Stimulated activated CD4-positive, alpha-beta T cell treated with anti-CD3 and anti-CD28 coated beads, Interleukin-15, amount 100 ng/mL, for 48 hours (primary cell): Measurements from ENCODE around the gene PLXNA2.

Experiments
- DNase-seq, 2 donors: peaks; one replicate each; pipeline ENCODE4 v3.0.0-alpha.2; 2020; ENCODE audit warnings: low read depth in 2 of 2

PLXNA2 gene

DNA sequence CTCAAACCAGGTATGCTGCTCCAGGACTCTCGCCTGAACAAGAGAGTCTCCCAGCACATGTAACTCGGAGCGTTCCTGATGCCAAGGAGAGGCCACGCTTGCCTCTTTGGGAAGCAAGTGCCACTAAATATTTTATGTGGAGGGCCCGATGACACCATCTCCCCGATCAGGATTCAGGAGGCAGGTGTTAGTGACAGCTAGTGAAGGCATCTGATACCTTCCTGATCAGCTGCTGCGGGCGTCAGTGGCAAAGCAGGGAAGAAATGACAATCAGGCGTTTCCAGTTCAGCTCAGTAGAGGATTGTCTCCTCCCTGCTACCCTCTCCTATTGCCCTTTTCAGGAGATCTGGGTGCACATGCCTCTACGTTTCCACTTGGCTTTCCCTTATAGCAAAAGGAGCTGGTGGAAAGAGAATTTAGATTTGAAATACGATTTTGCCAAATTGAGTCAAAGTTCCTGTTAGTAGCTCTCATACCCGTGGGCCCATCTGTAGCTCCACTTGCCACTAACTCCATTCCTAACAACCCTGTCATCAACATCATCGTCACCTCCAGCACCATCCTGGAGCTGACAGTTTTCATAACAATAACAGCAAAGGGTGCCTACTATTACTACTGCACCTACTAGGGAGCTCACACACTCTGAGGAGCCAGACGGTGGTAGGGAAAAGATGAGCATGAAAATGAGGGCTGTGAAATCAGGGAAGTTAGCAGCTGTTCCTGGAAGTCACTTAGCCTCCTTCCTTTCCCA, 21.6 kb downstream of the PLXNA2 start:
- no peak for DNase-seq

DNA sequence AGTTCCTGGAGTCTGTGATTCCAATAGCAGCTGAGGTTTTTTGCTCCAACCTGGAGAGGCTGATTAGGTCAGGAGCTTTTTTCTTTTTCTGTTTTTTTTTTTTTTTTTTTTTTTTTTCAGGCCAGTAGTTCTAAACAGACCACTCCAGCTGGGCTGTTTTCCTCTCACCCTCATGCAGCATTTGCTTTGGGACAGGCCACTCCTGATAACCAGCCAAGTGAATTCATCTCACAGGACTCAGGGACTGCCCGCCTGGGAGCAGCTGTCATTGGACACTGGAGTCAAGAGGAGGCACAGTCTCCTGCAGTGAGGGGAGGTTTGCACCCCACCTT, 22.9 kb downstream of the PLXNA2 start:
- no peak for DNase-seq

DNA sequence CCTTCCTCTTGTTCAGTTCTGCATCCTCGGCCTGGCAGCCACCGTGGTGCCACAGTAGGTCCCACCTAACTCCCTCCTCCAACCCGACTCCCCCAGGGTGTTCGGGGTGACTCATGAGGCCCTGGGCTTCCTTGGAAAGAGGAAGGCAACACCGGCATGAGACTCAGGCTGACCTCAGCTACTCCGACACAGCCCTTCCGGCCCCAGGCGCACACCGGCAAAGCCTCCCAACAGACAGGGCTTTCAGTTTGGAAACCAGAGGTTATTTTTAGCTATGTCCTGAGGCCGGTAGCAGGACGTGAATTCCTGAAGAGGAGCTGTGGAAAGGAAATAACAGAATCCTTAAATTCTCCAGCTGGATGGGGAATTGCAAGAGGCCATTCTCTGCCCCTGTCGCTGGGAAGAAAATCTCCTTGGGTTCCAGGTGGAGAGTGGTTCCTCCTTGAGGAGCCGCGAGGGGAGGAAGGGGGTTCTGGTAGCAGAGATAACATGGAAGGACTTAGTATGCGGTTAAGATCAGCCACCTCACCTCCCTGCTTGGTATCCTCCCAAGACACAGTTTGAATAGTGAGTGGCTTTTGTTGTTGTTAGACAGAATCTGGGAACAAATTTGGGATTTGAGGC, 24.4 kb downstream of the PLXNA2 start:
- DNase-seq, result no peak

DNA sequence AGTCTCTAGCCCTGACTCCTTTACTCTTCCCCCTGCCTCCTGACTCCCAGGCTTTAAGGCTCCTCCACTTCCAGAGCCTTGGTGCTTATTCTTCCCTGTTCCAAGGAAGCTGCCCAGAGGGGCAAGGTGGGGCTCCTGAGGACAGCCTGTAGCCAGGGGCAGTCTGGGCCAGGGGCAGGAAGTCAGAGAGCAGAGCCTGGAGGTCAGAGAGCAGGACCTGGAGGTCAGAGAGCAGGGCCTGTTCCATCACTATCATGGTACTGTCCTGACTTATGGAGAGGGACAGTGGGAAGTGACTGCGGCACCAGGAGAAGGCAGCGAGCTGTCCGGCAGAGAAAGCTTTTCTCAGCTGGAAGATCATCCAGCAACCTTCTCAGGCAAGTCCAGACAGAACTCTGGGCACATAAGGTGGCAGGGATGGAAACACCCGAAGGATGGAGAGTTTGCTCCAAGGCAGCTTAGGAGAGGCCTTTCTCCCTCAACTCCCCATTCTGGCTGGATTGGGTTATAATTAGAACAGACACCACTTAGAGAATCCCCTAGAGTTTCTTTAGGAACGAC, 25.0 kb downstream of the PLXNA2 start:
- no peak for DNase-seq

DNA sequence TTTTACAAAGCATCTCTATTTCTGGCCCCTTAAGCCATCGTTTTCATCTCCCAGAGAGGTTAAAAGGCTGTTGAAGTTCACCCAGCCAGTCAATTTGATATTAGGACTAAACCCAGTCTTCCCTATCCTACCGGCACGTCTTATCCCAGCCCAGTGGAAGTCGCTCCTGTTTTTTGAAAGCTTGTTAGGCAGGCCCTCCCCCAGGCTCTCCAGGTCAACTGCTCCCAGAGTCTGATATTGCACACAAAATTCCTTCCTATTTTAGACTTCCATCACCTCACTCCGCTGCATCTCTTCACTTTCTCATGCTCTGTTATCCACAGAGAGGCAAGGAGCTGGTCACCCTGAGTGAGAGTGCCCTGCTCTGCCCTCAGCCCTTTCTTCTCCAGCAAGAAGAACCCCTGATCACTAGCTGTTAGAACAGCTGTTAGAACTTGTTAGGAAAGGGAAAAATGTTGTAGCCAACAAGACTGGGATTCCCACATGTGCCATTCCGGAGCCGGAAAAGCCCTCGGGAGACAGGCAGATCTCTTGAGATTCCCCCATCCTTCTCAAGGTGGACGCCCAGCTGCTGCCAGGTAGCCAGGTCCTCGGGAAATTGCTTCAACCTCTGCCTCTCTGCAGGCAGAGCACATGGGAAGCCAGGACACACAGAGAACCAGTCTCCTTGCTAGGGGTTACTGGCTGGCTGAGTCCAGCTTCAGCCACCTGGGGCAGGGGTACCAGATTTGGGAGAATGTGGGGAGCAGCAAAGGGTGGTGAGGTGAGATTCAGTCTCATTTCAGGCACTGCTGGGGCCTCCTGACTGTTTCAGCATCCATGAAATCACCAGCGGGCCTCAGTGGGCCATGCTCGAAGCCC, 25.7 kb downstream of the PLXNA2 start:
- DNase-seq, result no peak

DNA sequence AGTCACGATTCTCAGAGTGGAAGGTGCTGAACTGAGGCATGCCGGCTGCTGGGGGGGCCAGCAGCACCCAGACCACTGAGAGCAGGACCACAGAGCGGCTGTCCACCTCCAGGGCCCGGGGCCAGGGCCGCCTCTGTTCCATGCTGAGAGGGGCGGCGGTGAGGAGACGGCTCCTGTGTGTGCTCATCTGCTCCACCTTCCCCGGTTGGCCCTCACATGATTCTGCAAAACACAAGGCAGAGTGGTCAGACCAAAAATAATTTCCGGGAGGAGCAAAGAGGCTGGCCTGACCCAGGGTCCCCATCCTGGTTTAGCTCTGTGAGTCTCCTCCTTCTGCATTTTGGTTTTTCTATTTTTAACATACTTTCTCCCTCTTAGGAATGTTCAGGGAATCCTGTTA, 26.4 kb downstream of the PLXNA2 start:
- DNase-seq, result no peak

DNA sequence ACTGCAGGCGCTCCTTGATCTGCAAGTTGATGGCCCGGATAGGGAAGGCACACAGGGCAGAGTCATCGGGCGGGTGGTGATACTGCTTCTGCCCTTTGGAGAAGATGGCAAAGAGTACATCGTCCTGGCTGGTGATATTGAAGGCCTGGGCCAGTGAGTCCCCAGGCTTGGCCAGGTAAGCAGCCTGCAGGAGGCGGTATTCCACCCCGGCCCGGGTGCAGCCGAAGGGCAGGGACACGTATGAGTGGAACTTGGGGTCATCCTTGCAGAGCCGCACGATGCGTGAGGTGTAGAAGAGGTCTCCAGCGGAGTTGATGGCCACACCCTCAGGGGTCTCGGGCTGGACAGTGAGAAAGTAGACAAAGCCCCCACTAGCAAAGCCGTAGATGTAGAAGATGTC, 27.4 kb downstream of the PLXNA2 start:
- no peak for DNase-seq

DNA sequence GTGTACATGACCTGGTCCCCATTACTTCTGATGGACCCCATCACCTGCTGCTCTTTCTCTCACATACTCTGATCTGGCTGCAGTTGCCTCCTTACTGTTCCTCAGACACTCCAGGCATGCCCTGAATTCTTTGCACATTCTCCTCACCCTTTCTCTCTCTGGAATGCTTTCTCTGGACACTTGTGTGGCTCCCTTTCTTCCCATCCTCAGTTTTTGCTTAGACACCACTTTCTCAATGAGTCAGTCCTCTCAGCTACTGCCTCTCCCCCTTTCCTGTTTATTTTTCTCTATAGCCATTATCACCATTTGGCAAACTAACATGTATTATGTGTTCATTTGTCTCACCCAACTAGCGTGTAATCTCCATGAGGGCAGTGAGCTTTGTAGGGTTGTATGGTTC, 28.1 kb downstream of the PLXNA2 start:
- DNase-seq, result no peak

DNA sequence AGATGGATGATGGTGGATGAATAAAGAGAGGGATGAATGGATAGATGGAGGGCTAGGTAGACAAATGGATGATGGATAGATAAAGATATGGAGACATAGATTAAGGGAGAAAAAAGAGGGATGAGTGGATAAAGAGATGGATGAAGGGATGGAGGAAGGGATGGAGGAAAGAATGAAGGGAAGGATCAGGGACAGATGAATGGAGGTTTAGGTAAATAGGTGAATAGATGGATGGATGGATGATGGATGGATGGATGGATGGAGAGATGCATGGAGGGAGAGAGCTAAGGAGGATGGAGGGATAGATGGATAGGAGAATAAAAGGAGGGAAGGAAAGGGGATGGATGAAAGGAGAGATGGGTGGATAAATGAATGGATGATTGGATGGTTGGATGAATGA, 28.8 kb downstream of the PLXNA2 start:
- DNase-seq, result no peak

DNA sequence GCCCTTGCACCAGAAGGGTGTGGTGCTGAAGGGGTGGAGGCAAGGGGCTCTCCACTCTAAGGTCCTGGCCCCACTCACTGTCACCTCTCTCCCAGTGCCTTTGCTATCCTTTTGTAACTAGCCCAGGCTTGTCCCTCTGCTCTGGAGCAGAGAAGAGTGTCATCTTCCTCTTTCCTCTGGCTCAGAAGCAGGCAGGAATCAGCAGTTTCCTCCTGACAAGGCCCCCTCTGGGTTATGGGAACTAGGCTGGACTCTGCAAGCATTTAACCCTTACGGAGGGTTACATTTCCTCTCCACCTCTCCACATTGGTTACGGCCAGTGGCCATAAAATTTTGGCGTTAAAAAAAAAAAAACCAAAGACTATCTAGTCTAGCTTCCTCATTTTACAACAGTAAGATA, 30.4 kb downstream of the PLXNA2 start:
- DNase-seq, result no peak

DNA sequence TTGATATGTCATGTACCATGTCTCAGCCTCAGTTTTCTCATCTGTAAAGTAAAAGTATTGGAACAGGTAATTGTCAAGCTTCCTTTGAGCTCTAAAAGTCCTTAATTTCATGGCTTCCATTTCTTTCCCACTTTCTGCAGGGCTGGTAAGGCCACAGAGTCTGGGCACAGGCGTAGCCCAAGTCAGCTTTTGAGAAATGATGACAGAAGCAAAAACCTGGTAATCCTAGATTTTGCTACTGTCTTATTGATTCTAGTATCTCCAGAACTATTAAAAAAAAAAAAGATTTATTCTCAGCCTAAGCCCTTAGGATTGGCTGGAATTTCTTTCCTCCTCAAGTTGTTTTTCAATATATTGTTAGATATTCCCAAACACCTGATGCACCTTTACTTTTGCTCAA, 31.3 kb downstream of the PLXNA2 start:
- DNase-seq, result no peak

DNA sequence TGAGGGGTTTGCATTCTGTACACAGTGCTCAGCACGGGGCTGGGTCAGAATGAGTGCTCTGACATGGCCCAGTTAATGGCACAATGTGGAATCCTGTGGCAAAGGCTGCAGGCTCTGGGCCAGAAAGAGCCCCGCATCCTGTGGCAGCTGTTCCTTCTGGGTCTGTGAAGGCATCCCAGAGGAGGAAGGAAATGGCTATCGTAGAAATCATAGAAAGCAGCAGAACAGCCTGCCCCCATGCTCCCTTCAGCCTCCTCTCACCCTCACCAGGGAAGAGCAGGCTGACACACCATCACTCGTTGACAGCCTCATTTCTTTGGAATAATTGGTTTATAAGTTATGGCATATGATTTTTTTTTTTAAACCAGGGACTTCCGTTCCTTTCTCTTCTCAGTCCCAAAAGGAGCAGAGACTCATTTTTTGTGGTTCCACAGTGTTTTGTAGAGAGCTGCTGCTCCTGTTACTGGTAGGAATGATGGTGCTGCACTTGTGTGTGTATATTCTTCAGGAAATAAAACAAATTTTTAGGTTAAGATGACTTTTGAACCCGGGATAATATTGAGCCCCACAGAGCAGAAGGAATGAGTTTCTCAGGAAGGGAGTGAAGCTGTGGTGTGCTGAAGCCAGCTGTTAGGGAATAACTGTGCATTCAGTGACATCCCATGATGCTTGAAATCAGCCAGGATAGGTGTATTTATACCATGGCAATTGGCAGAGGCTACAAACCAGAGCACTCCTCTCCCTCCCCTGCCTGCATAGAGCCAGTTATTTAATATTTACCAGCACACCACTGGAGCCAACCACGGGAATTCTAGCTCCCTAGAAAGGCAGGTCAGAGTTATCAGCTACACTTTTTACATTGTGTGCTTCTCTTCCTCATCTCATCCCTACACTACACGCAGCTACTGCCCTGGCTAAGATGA, 32.0 kb downstream of the PLXNA2 start:
- no peak for DNase-seq

DNA sequence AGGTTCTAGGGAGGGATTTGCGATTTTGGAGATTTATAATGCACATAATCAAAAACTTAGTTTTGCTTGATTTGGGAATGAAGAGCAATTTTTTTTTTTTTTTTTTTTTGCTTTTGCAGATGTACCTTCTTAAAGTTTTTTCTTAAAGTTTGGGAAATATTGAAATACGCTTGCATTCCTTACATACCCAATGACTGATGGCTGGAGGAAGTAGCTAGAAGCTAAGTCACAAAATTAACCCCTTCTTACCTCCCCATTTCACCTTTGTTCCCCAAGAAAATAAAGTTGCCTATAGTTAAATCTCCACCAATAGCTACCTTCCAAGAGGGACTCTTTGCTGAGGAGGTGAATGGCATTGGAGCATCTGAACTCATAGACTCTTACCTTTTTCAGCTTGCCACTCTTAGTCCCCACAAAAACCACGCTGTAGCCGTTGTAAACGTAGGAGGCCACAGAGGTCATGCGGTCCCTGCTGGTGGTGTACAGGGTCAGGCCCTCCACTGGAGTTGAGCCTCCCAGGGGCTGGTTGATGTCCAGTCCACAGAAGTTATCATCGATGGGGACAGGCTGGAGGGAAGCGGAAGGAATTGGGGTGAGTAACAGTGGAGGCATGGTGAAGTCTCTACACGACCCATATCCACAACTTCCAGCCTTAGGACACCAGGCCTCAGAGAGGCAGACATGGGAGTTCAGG, 34.1 kb downstream of the PLXNA2 start:
- DNase-seq, result no peak

DNA sequence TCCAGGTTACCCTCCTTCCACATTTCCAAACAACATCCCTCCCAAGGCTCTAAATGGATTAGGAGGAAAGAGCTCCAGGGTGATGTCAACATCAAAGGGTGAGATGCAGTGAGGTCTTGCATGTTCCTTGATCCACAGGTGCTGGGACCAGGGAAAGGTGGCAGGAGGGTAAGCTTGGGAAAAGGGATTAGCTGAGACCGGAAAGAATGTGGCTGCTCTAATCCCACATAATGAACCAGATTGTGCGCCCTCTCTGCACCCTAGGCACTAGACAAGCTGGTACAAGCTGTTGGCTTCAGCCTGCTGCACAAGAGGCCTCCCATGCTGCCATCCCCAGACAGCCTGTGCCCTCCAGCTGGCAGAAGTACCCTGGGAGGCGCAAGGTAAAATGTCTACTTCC, 34.9 kb downstream of the PLXNA2 start:
- no peak for DNase-seq

DNA sequence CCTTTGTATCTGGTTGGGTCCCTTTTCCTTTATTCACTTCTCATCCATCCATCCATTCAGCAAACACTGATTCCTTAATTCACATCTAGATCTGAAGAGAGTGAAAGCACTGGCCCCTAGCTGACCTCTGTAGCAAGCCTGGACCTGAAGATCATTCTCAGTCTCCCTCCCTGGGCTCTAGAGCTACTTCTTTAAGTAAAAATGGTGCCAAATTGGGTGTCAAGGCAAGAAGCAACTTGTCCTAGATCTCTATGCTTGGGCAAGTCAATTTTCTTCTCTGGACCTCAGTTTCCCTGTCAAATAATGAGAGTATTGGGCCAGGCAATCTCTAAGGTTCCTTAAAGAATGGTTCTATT, 36.1 kb downstream of the PLXNA2 start:
- DNase-seq, result no peak

DNA sequence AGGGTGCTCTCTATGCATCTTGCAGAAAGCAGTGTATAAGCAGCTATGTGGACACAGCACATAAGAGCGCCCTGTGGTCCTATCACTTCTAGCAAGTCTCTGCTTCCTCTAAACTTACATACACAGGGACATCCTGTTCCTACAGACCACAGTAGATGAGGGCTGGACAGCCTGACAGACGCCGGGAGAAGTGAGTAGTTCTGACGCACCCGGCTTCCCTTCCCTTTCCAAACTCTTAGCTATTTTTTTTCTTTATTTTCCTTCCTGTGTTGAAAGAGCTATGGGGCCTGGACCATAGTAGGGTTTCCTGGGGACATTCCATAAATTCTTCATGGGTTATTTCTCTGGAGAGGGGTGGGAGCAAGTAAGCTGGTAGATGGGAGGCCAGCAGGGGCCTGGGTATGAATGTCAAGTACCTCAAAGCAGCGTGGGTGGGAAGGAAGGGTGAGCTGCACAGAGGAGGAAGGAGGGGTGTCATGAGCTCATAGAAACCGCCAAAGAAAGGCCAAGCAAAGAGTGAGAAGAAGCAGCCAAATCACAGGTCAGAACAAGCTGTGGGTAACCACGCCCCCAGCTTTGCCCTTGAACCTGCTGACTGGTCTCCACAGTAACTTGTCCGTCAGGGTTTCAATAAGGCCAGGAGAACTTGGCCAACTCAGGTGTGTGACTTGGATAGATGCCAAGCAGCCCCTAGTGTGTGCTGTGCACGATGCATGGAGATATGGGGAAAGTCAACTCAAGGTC, 36.6 kb downstream of the PLXNA2 start:
- DNase-seq, result no peak

DNA sequence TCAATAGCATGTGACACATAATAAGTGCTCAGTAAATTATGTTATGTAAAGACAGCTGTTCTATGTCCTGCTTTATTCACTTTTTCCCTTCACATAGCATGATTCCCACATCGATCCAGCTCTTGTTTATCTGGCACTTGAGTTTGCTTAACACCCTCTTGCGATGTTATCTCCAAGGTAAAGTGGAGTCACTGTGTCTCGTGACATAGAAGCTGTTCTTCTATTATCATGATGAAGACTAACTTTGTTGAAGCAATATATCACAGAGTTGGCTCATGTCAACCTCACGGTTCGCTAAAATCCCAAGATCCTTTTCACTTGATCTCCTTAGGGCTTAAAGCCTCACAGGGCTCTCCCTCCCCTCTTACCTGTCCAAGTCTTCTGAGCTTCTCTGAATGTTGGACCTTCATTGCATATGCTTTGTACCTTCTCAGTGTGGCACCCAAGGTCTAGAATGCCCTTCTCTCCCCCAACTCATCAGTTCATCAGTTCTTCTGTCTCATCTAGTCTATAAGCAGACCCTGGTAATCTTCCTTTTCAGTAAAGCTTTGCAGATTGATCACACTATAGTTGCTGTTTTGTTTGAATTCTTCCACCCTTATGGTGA, 38.0 kb downstream of the PLXNA2 start:
- no peak for DNase-seq

DNA sequence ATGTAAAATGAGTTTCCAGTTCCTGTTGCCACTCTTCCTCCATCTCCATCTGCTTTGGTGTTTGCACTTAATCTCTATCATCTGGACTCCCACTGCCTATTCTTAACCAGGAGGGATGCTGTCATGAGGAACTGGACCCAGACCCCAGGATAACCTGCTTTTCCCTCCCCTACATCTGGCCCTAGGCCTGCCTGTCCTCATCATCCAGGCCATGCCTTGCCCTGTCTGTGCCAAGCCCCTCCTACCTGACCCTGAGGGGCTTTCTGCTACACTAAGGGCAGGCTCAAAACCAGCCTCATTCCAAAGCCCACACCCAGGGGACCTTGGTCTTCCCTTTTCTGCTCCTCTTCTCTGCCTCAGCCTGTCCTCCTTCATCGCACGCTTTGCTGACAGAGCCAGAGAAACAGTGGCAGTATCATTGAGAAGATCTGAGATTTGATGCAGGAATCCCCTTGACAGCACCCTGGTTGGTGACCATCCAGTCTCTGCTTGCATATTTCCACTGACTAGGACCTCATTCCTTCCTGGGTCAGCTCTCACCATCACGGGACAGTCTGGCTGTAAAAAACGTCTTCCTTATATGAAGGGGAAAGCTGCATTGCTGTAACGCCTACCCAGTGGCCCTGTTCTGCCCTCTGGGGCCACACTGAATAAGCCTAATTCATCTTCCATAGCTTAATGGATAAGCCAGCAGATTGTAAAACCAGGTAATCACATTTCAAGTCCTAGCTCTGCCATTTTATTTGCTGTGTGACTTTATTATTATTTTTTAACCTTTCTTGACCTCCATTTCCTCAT, 38.8 kb downstream of the PLXNA2 start:
- DNase-seq, result no peak

DNA sequence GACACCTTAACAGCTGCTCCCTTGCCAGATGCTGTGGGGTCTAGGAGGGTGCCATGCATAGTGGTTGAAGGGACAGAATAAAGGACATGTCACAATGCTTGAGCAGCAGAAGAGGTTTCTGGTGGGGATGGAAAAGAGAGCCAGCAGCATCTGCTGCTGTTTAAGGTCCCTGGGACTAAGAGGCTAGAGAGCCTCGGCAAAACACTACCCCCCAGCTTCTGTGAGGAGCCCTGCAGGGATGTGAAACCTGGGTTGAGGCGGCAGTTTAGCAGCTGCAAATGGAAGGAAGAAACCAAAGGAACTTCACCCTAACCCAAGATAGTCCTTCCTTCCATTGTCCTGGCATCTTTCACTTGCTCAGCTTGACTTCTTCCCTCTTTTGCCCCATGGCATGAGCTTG, 39.4 kb downstream of the PLXNA2 start:
- DNase-seq, result no peak
